K562 (cell line): ENCODE measurements around the gene SHFL. TPM values are rescaled to one million over a fixed set of nuclear protein-coding genes. Genes with fewer than 3 reads are reported as not detected.

ENCODE experiments used
- BHLHE40 ChIP-seq: IDR thresholded peaks from 2 replicates; pipeline ENCODE4 v1.6.1; 2011; ENCODE audit warnings: low read length, improper control_type of control experiment
- GTF2A2 ChIP-seq: IDR thresholded peaks from 2 replicates; pipeline ENCODE4 v1.6.1; 2016; ENCODE audit warnings: mild to moderate bottlenecking, missing genetic modification characterization, missing compliant biosample characterization
- HCFC1 ChIP-seq: IDR thresholded peaks from 2 replicates; pipeline ENCODE4 v1.6.1; 2012; ENCODE audit warnings: low read depth, low read length, improper control_type of control experiment
- ILK ChIP-seq: fragments of 450-650 bp; IDR thresholded peaks from 2 replicates; pipeline ENCODE4 v1.6.1; 2016; ENCODE audit warnings: missing genetic modification characterization, low read depth, mild to moderate bottlenecking, missing compliant biosample characterization, moderate library complexity, borderline replicate concordance
- JUNB ChIP-seq: fragments of 450-650 bp; formaldehyde crosslinking; conservative IDR thresholded peaks from 2 replicates; pipeline ENCODE4 v1.4.0; 2020; ENCODE audit warnings: mild to moderate bottlenecking
- KHSRP ChIP-seq: fragments of 450-650 bp; IDR thresholded peaks from 2 replicates; pipeline ENCODE4 v1.6.1; 2017
- KLF16 ChIP-seq: IDR thresholded peaks from 2 replicates; pipeline ENCODE4 v1.6.1; 2016; ENCODE audit warnings: antibody characterized with exemption
- MTA3 ChIP-seq: fragments of 450-650 bp; formaldehyde crosslinking; IDR thresholded peaks from 2 replicates; pipeline ENCODE4 v1.6.1; 2017; ENCODE audit warnings: mild to moderate bottlenecking, borderline replicate concordance
- NCOR1 ChIP-seq: fragments of 450-650 bp; IDR thresholded peaks from 2 replicates; pipeline ENCODE4 v1.6.1; 2016; ENCODE audit warnings: mild to moderate bottlenecking, moderate library complexity
- NONO ChIP-seq, 2 experiments: fragments of 200-400 bp in 1 of 2; fragments of 450-650 bp in 1 of 2; formaldehyde crosslinking in 1 of 2; IDR thresholded peaks; 2 replicates each; pipeline ENCODE4 v1.6.1; 2017; ENCODE audit warnings: low read depth in 2 of 2, mild to moderate bottlenecking in 2 of 2, moderate library complexity in 2 of 2, low read length in 1 of 2
- PHB2 ChIP-seq: fragments of 450-650 bp; IDR thresholded peaks from 2 replicates; pipeline ENCODE4 v1.6.1; 2017; ENCODE audit warnings: low read depth
- PRPF4 ChIP-seq: fragments of 200-400 bp; formaldehyde crosslinking; IDR thresholded peaks from one replicate; pipeline ENCODE4 v1.6.1; 2017; ENCODE audit warnings: low read length, low read depth, mild to moderate bottlenecking; ENCODE audit not compliant: insufficient read depth, poor library complexity, severe bottlenecking
- RFX7 ChIP-seq: fragments of 250-450 bp; sonication (Bioruptor Pico); IDR thresholded peaks from 2 replicates; pipeline ENCODE4 v1.5.1; 2021; ENCODE audit warnings: mild to moderate bottlenecking
- RNF2 ChIP-seq: sonication (generic); IDR thresholded peaks from 2 replicates; pipeline ENCODE4 v1.6.1; 2016
- SOX6 ChIP-seq: fragments of 450-650 bp; IDR thresholded peaks from 2 replicates; pipeline ENCODE4 v1.6.1; 2014; ENCODE audit warnings: mild to moderate bottlenecking
- SRF ChIP-seq, 2 experiments: fragments of 250-450, 450-650 bp in 1 of 2; sonication (Bioruptor Pico) in 1 of 2; sonication (generic) in 1 of 2; formaldehyde crosslinking; IDR thresholded peaks; 2 replicates each; pipeline versions ENCODE4 v1.5.0 to v1.5.1; 2020 to 2022; ENCODE audit warnings: mild to moderate bottlenecking in 1 of 2, missing genetic modification reagents in 1 of 2
- TEAD1 ChIP-seq, 2 experiments: fragments of 450-650 bp in 1 of 2; sonication (generic) in 1 of 2; formaldehyde crosslinking; IDR thresholded peaks; 2 replicates each; pipeline versions ENCODE4 v1.4.0 to v1.8.0; 2020 to 2022; ENCODE audit warnings: mild to moderate bottlenecking in 2 of 2, missing genetic modification reagents in 1 of 2
- ZBTB7A ChIP-seq: IDR thresholded peaks from 2 replicates; pipeline ENCODE4 v1.6.1; 2011; ENCODE audit warnings: low read depth, mild to moderate bottlenecking, low read length, moderate library complexity, borderline replicate concordance; ENCODE audit not compliant: control insufficient read depth
- ZNF212 ChIP-seq: fragments of 450-650 bp; formaldehyde crosslinking; IDR thresholded peaks from 2 replicates; pipeline ENCODE4 v1.4.0; 2020; ENCODE audit warnings: mild to moderate bottlenecking
- ZNF263 ChIP-seq: sonication (generic); formaldehyde crosslinking; IDR thresholded peaks from 2 replicates; pipeline ENCODE4 v1.8.0; 2022; ENCODE audit warnings: mild to moderate bottlenecking, missing genetic modification reagents, borderline replicate concordance
- ZNF347 ChIP-seq: fragments of 450-650 bp; formaldehyde crosslinking; IDR thresholded peaks from 2 replicates; pipeline ENCODE4 v1.4.0; 2020; ENCODE audit warnings: low read depth, mild to moderate bottlenecking, moderate library complexity
- polyA plus RNA-seq, 8 experiments: library from polyadenylated mRNA; depleted of rRNA in 4 of 8; stranded (reverse) in 5 of 8; unstranded in 3 of 8; fragments of >200 nt; fragmentation: Nextera tagmentation in 2 of 8; fragmentation: Illumina TruSeq in 1 of 8; extraction: Ambion mirVana in 2 of 8; extraction: Trizol in 1 of 8; gene quantifications; 2 replicates each; pipeline versions ENCODE4 v1.2.1 to v1.2.3, GENCODE V29; 2011 to 2014; ENCODE audit warnings: inconsistent platforms in 1 of 8, missing spikeins in 1 of 8
- total RNA-seq, 7 experiments: library from RNA; depleted of rRNA in 6 of 7; stranded (reverse); fragments of >200 nt in 6 of 7; fragmentation: Illumina TruSeq in 2 of 7; extraction: Trizol in 2 of 7; gene quantifications; 2 replicates each; pipeline versions ENCODE4 v1.2.1 to v1.2.3, GENCODE V29; 2011 to 2021; ENCODE audit warnings: low replicate concordance in 1 of 7
- TF ChIP-seq, protein P1 (sequence below): sonication (generic); formaldehyde crosslinking; IDR thresholded peaks from 2 replicates; pipeline ENCODE4 v1.8.0; 2022; ENCODE audit warnings: missing genetic modification reagents, mild to moderate bottlenecking, borderline replicate concordance
- TF ChIP-seq, protein P2 (sequence below): fragments of 250-450 bp; sonication (Bioruptor Pico); IDR thresholded peaks from 2 replicates; pipeline ENCODE4 v1.8.0; 2021; ENCODE audit warnings: moderate library complexity, mild to moderate bottlenecking, inconsistent platforms
- TF ChIP-seq, protein P3 (sequence below): fragments of 450-650 bp; formaldehyde crosslinking; IDR thresholded peaks from 2 replicates; pipeline ENCODE4 v1.4.0; 2020; ENCODE audit warnings: mild to moderate bottlenecking, moderate library complexity

Gene SHFL
- total and polyA plus RNA-seq, 9 of the 15 experiments (the other 6 are each of a cell fraction or from before 2014, with no cell fraction given): 1.5 to 25.7 (median 13.0) TPM

DNA sequence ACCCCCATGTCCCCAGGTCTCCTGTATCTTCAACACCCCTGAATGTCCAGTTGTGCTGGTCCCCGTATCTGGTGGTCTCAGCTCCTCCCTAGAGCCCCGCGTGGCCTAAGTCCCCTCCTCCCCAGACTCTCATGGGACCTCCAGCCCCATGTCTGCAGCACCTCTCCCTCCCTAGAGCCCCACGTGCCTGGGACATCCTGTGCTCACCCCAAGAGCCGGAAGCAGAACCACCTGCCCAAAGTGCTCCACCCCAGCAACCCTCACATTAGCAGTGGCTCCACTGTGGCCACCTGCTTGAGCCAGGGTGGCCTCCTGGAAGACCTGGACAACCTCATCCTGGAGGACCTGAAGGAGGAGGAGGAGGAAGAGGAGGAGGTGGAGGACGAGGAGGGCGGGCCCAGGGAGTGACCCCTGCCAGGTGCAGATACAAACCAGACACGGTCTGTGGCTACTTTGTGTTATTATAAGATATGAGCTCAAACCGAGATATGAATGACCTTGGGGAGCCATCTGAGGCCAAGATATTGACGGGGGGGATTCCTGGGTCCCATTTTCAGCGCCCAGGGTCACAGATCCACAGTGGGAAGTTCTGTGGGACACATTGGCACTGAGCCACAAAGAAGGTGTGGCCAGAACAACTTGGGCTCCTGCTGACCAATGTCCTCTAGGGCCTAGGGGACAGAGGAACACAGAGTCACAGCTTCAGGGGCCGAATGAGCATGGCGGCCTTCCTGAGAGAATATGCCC, 6.0 kb downstream of the SHFL start (continued):
- TF ChIP-seq MTA3 (no peak), BHLHE40 (peak; percentile 47; the same call in 1 of the 2 replicates), RNF2 (no peak), JUNB (CRISPR knock-in tag) (no peak), NONO (IDR thresholded peaks at IDR 0.05; ENCODE audit: low read depth in 2 of 2, low read length in 1 of 2) (no peak), ZBTB7A (0 out of 2 replicates have a peak, but pooled peaks have one; percentile 30), KHSRP (no peak), PRPF4 (no peak), HCFC1 (no peak), ZNF212 (CRISPR knock-in tag) (no peak), PHB2 (no peak), TEAD1 (CRISPR knock-in tag; IDR thresholded peaks at IDR 0.05) (0 out of 4 replicates have a peak, but pooled peaks of 1 of the 2 experiments have one; percentile 24), ILK (tag) (no peak), GTF2A2 (tag) (no peak), NCOR1 (peak; percentile 75), KLF16 (peak; percentile 57; the same call in 1 of the 2 replicates), ZNF263 (CRISPR knock-in tag) (peak; percentile 99), SRF (CRISPR knock-in tag; IDR thresholded peaks at IDR 0.05) (no peak), SOX6 (no peak), RFX7 (CRISPR knock-in tag) (no peak), ZNF347 (CRISPR knock-in tag) (no peak)
- TF ChIP-seq, protein P1, sequence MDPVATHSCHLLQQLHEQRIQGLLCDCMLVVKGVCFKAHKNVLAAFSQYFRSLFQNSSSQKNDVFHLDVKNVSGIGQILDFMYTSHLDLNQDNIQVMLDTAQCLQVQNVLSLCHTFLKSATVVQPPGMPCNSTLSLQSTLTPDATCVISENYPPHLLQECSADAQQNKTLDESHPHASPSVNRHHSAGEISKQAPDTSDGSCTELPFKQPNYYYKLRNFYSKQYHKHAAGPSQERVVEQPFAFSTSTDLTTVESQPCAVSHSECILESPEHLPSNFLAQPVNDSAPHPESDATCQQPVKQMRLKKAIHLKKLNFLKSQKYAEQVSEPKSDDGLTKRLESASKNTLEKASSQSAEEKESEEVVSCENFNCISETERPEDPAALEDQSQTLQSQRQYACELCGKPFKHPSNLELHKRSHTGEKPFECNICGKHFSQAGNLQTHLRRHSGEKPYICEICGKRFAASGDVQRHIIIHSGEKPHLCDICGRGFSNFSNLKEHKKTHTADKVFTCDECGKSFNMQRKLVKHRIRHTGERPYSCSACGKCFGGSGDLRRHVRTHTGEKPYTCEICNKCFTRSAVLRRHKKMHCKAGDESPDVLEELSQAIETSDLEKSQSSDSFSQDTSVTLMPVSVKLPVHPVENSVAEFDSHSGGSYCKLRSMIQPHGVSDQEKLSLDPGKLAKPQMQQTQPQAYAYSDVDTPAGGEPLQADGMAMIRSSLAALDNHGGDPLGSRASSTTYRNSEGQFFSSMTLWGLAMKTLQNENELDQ (CRISPR knock-in tag): no peak
- TF ChIP-seq, protein P2, sequence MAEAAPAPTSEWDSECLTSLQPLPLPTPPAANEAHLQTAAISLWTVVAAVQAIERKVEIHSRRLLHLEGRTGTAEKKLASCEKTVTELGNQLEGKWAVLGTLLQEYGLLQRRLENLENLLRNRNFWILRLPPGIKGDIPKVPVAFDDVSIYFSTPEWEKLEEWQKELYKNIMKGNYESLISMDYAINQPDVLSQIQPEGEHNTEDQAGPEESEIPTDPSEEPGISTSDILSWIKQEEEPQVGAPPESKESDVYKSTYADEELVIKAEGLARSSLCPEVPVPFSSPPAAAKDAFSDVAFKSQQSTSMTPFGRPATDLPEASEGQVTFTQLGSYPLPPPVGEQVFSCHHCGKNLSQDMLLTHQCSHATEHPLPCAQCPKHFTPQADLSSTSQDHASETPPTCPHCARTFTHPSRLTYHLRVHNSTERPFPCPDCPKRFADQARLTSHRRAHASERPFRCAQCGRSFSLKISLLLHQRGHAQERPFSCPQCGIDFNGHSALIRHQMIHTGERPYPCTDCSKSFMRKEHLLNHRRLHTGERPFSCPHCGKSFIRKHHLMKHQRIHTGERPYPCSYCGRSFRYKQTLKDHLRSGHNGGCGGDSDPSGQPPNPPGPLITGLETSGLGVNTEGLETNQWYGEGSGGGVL (CRISPR knock-in tag): no peak
- TF ChIP-seq, protein P3, sequence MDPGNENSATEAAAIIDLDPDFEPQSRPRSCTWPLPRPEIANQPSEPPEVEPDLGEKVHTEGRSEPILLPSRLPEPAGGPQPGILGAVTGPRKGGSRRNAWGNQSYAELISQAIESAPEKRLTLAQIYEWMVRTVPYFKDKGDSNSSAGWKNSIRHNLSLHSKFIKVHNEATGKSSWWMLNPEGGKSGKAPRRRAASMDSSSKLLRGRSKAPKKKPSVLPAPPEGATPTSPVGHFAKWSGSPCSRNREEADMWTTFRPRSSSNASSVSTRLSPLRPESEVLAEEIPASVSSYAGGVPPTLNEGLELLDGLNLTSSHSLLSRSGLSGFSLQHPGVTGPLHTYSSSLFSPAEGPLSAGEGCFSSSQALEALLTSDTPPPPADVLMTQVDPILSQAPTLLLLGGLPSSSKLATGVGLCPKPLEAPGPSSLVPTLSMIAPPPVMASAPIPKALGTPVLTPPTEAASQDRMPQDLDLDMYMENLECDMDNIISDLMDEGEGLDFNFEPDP (CRISPR knock-in tag): no peak
